Activated CD8-positive, alpha-beta memory T cell treated with anti-CD3 and anti-CD28 coated beads, Interleukin-2, amount 50 U/mL, for 24 hours (primary cell): ENCODE results near the gene HOXB9.
A peak's percentile ranks its signal among the peaks of the same experiment; 100 is the strongest.

ENCODE experiments used
- DNase-seq: peaks from one replicate; pipeline ENCODE4 v3.0.0-alpha.2; 2020; ENCODE audit errors: extremely low read depth

HOXB9 gene

DNA sequence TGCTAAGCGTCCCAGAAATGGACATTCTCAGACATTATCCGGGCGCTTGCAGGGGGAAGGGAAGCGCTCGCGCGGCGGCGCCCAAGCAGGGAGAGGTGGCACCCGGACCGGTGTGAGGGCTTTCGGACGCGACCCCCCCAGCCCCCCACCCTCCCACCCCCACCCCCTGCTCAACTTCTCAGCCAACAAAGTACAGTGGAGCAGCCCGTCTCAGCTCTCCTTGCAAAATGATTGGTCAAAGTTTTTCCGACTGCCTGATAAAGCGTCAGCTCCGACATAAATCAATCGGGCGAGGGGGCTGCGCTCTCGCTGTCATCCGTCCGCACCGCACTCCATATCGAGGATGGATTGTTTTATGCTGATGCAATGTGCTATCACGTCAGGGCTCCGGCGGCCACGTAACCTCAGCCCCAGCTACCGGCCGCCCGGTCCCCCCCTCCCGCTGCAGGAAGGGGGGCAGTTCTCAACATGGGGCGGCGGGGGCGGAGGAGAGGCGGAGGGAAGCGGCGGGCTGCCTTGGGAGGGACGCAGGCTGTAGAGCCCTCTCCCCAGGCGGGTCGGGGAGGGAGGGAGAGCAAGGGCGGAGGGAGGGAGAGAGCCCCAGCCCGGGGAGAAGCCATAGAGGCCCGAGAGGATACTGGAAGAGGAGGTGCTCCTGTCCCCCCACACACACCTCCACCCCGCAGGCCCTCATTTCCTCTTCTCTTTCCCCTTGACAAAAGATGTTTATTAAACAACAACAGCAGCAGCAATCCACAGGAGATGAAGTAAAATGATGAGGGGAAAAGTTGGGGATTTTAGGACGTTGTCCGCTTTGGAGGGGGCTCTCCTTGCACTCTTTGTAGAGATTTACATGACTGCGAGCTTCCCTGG, at the start of gene HOXB9:
TSS of gene HOXB9 (minus strand) at position 114 of the 873 bp plus-strand sequence. CDS start at position 25, 89 bp downstream.
- no peak for DNase-seq

DNA sequence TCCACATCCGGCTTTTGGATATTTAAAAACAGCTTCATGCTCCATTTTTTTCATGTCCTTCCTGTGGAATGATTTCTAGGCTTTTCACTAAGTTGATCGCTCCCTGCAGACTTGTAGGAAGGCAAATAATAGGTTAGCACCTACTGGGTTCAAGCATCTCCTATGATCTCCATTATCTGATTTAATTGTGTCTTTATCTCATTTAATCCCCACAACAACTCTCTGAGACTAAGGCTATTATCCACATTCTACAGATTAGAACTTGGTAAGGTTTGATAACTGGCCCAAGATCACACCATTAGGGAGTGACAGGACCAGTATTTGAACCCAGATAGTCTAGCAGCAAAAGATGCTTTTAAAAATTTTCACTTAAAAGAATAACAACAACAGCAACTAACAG, 46.2 kb upstream of the HOXB9 start:
- DNase-seq = no peak

DNA sequence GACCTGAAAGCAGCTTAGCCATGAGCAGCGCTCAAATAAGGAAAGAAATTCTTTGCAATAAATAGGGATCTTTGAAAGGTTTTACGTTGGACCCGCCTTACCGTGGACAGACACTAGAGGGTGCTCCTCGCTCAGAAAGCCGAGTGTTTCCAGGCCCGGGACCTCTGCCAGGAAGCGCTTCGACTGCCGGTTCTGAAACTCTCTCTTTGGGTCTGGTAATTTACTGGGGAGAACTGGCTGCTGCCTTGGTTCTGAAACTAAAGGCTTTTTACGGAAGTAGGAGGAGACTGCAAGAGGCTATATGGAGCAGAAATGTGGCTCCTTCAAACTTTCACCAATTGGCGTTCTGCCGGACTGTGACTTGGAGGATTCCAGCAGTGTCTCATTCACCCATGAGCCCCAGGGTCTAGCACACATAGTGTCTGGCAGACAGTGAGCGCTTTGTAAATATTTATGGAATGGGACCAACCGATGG, 45.6 kb upstream of the HOXB9 start:
- DNase-seq = peak; percentile 39

DNA sequence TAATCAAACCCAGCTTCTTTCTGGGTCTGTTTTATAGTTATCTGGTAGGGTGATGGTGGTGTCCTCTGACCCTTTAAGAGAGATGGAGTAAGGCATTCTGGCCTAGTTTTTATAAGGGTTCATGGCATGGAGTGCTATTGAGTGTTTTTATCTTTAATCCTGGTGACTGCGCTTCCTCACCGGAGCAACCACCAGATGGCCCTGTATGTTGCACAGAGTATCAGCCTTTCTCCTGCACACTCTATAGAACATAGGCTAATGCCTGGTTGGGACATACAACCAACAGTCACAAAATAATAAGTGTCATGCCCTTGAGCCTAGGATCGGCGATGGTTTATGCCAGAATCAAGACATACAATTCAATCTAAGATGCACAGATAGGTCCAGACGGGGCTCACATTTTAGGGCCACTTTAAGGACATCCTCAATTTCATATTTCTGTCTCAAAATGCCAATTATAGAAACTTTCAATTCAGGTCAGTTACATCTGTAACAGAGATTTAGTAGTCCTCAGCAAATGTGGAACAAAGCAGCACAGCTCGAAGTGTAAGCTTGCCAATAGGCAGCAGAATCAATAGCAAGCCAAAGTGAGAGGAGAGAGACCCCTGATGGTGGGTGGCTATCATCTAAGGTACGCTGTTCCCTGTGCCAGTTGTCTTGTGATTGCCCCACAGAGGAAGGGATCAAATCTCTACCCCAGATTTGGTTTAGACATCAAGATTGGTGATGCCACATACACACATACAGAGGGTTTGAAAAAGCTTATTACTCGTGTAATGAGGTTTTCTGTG, 37.2 kb upstream of the HOXB9 start:
- DNase-seq = no peak

DNA sequence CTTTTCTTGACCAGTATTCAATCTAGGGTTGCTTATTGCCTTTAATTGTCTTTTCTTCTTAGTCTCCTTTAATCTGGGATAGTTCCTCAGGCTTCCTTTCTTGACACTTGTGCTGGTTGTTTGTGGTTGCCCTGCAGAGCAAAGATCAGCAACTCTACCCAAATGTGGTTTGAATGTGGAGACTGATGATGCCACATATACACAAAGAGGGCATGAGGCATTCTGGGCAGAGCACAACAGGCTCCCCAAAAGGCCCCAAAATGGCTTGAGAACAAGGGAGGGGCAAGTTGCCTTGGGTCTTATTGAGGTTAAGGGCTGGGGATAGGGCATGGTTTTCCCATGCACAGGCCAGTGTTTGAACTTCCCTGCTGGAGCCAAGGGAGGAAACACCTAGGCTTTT, 29.8 kb upstream of the HOXB9 start:
- no peak for DNase-seq

DNA sequence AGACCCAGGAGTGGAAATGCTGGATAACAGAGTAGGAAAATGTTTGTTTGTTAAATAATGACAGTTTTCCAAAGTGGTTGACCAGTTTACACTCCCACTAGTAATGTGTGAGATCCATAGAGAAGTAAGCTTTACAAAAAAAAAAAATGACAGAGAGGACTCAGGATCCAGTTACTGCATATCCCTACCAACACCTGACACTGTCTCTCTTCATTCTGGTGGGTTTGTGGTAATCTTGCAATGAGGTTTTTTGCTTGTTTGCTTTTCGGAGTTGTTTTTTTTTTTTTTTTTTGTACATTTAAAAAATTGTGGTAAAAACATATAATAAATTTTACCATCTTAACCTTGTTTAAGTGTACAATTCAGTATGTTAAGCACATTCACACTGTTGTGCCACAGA, 23.6 kb upstream of the HOXB9 start:
- DNase-seq = no peak

DNA sequence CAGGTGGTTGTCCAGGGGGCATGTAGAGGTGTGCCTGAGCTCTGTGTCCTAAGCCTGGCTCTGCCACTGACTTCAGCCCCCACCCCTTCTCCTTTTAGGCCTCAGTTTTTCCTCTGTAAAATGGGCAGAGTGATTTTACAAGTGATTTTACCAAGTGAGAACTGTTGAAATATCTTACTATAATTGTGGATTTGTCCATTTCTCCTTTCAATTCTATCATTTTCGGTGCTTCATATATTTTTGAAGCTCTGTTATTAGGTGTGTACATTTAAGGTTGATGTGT, 21.7 kb upstream of the HOXB9 start:
- no peak for DNase-seq

DNA sequence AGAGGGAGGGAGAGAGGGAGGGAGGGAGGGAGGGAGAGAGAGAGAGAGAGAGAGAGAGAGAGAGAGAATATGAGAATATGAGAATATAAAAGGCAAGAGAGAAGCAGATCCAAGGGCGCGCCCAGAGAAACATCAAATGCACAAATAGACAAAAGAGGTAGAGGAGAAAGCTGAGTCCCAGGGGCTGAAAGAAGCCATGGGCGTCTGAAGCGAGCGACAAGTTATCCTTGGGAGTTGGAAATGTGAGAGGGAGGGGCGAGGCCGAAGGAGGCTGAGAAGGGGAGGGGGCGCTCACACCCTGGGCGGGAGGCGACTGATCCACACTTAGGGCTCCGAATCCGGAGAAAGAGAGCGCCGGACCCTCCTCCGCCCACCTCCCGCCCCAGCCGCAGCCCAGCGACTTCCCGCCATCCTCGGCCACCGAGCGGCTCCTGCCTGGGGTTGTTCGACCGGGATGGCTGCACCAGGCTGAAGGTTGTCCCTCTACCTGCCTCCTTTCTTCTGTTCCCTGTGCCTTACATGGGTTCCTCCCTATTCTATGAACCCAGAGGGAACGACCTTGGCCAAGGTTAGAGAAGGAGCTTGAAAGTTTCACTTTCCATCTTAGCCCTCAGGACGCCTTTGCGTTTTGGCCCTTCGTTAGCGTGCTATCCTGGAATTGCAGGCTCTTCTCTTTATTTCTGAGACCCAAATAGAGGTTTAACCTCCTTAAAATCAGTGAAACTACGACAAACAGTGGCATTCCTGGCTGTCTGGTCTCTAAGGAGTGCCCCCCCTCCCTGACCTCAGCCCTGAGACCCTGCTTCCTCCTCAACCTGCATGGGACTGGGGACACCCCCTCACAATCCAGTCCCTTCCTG, 21.2 kb upstream of the HOXB9 start:
- no peak for DNase-seq

DNA sequence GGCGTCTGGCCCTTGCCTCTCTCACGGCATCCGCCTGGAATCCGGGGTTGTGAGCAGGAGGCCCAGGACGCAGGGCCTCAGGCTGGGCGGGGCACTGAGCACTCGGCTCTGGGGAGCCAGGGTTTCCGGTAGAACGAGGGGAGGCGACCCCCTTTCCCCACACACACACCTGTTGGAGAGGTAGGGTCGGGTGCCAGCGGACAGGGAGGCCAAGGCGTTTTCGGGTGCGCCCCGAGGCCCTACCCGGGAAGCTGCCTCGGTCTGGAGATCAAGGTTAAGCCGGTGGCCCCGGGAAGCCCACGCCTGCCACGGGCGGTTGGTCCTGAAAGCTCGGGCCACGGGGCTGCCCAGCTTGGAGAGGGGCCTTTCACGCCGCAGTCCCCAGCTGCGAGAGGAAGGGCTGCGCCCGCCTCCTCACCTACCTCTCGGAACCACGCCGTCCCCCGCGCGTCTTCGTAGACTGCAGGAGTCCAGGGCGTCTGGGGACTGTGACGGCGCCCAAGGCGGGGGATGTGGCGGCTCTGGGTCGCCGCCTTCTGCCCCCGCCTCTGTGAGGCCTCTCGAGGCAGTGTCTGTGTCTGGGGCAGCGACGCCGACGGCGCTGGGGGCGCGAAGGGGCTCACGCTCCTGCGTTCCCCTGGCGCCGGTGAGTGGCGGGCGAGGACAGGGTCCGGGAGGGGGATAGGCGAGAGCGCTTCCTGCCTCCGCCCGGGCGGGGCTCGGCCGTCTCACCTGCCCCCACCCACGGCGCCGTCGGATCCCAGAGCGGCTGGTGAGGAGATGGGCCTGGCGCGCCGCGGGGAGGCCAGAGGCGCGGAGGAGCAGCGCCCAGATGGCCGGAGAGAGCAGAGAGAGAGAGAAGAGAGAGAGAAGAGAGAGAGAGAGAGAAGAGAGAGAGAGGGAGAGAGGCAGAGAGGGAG, 20.3 kb upstream of the HOXB9 start:
- no peak for DNase-seq

DNA sequence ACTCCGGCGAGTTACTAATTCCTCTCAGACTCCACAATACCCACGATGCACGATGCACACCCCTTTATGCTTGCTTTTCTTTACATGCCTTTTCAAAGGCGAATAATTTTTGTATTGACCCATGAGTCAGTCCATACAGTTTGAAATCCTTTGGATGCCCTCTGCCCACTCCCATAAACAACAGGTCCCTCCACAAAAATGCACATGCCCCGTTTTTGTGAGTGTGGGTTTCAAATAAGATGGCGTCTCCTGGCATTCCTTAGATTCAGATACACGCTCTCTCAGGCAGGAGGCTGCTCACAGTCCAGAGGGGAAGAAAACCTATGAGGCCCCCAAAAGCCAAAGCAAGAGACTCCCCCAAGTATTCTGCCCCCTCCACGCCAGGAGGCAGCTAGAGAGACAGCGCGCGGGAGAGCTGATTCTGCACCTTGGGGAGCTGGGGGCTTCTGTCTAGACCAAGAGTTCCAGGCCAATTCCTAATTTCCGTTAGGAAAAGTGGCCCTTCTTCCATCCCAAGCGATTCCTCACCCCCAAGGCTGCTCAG, 19.6 kb upstream of the HOXB9 start:
- no peak for DNase-seq

DNA sequence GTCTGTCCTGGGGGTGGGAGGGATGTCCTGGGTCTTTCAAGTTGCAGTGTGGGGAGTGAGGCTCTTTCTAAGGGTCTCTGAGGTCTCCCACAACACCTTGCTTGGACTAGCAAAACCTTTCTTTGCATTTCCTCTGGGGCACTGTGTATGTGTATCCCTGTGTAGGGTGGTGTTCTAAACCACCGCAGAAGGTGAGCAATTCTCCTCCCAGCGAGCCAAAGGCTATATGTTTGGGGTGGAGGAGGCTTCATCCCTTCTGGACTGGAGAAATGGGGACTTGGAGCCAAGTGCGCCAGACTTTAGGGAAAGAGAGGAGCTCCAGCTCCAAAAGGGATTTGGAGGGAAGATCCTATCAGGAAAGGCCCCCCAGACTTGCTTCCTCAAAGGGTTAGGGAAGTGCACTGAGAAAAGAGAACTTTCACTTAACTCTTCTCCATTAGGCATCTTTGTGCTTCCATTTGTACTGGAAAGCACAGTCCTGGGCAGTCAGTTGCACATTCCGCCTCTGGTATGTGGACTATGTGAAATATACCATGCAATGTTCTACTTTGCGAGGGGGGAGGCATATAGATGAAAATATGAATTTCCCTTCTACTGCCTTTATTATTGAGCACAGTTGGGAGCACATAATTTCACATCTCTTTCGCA, 18.9 kb upstream of the HOXB9 start:
- no peak for DNase-seq

DNA sequence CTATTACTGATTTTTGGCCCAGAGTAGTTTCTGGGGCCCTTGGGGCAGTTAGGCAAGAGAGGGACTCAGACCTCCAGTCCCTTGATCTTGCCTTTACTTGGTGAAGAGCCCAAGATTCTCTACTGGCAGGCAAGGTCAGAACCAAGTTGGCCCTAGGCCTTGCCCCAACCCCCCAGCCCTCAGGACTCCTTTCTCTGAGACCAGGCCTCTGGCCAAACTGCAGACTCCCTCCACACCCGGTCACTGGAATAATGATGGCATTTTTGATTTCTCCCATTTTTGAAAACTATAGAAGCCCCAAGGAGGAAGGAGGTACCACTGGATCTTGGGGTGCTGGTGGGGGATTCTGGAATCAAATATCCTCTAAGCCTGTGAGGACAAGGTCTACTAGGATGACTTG, 18.0 kb upstream of the HOXB9 start:
- DNase-seq = no peak

DNA sequence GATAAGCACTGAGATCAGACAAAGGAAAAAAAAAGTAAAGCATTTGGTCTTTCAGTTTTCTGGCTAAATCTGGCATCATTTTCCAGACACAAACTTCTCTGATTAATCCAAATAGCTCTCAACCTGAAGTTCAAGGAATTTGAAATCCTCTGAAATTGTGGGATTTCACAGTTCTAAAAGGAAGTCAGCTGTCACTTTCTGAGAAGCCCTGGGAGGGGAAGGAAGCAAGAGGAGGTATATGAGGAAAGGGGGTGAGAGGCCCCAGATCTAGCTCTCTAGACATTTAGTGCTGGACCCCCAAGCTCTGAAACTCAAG, 17.5 kb upstream of the HOXB9 start:
- no peak for DNase-seq

DNA sequence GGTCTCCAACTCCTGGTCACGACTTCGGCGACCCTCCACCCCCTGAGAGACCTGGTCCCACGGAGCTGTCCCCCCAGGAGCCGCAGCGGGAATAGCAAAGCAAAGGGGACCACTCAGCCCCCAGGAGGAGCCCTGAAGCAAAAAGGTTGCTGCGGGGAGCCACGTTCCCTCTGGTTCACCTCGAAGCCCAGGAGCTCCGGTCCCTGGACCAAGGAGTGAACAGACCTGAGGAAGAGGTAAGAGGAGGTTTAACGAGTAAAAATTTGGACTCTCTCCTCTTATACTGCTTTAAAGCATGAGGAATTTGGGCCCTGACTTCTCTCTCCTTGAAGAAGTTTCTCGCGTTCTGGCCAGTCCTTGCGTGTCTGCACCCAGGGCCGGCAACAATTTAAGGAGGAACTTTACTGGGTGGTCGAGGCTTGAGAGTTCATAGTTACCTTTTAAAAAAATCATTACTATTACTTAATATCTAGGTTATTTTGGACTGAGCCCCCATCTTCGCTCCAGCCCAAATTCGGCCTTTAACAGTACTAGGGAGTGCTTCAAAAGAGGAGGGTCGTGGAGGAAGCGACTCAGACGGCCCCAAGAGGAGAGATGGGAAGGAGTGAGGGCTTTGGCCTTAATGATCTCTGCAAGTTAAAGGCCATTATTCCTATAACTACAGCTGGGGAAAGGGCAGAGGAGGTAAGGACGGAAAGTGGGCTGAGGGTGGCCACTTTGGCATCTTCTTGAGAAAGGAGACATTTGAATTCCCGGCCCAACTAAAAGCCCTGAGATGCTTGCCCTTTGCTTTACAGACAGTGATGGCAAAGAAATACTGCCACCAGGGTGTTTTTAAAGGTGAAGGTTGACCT, 16.9 kb upstream of the HOXB9 start:
- no peak for DNase-seq

DNA sequence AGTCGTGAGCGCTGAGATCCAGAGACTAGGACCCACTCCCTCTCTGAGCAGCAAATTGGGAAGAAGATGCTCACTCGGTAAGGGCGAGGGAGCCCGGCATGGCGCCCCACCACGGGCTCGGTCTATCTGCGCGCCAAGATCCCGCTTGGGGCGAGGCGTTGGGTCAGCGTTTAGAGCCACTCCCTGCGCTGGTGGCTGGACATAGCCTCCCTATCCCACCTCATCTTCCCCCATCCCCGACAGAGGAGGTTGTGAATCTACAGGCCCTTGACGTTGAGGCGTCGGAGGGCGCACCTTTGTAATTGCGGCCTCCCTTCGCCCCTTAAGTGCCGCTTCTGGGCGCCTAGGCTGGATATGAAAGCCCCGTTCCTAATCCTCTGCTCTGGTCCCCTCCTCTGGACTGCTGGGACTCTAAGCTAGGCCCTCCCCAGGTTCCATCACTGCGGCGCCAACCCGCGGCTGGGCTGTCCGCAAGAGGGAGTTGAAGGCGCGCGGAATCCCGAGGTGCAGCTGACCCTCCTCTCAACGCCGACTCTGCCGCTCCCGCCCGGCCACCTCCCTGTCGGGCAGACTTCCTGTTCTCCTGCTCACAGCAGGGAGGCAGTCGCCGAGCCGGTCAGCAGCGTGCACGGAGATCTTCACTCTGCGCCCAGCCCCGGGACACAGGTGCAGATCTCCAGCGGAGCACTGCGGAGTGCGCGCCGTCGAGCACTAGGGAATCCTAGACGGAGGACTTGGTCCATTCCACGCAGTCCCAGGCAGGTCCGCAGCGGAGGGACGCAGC, 16.1 kb upstream of the HOXB9 start:
- DNase-seq = no peak

DNA sequence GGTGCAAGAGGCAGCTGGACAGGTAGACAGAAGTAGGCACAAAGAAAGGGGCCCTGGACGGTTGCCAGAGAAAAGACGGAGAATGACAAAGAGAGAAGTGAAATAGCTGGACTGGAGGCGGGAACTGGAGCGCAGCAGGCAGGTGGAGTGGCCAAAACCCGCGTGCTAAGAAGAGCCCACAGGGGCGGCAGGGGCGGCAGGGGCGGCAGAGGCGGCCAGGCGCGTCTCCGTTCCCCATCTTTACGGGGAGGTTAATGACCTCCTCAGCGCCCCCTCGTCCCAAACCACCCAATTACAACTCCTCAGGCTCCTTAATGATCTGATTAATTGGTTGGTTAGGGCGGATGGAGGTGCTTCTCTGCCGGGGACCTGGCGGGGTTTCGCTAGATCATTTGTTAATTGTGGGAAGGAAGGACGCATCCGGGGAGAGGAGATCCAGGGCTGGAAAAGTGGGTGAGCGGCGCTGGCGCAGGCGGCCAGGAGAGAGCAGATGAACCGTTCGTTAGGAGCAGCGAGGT, 15.4 kb upstream of the HOXB9 start:
- DNase-seq = no peak

DNA sequence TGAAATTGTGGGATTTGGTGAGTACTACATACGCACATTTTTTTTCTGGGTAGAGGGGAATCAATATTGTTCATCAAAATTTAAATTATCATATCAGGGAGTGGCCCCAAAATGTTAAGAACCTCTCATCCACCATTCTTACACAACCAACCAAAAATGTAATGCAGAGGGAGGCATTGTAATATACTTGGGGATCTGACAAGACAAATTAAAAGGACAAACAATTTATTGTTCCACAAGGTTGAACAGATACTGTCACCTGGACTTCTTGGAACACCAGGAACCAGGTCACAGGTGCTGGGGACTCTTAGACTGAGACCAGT, 14.7 kb upstream of the HOXB9 start:
- DNase-seq = no peak

DNA sequence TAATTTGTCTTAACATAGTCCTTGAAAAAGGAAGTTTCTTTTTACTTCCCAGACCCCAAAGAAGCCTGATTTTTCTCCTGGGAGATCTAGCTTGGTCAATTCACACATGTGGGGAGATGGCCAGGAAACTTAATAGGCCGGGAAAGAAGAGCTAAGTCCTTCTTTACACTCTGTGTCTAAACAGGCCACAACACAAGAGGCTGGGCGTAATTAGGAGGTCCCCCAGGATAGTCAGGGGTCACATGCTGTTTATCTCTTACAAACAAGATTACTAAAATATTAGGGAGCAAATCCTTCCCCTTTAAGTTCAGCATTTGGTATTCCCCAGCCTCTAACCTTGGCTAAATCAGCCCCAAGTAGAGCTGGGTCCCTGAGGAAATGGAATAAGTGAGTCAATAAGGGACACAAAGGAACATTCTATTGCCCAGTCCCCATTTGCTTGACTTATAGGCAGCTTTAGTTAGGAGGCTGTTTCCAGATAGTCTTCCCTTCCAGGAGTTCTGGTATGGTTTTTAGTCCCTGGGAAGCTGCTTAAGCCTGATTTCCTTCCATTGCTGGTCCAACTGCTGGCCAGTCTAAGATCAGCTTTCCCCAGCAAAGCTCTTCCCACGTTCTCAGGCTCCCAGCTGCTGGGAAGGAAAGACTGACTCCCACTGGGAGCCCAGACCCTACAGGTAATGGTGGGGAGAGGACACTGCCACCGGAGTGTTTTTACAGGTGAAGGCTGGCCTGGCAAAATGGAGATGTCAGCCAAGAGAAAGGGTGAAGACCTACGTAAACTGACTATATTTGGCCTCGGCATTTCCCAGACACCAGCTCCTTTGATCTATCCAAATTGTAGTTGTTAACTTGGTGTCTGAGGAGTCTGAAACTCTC, 14.1 kb upstream of the HOXB9 start:
- DNase-seq = no peak
